GM20431 (cell line): ENCODE results near the gene MAPK12.

Experiments
- in situ Hi-C: fragments of 300-500 bp; cut with MseI, MboI; formaldehyde crosslinking; loops from one replicate; pipeline ENCODE4 v1.15.0; 2020; ENCODE audit warnings: low sequenced_read_pairs; ENCODE audit not compliant: unreplicated experiment

The MAPK12 gene

DNA sequence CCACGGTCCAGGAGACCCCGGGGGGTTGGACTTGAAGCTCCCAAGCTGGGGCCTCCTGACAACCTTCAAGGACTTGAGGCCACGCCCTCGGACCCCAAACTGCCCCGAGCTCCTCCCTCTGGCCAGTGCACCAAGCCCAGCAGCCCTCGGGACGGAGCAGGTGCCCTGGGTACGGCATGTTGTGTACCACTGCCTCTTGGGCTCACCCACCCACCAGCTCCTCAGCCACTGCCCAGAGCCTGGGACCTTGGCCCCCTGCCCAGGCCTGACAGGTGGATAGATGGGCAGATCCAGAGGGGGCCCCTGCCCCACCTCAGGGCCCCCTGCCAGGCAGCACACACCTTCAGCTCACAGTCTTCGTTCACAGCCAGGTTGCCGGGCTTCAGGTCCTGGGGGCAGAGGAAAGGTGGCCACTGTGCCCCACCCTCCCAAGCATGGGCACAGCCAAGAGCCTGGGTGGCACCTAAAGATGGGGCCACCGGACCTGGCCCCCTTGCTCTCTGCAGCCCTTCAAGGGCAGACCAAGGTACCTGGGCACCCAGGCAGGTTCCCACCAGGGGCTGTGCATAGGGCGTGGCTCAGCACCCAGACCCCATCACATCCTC, 5.1 kb downstream of the MAPK12 start:
- in situ Hi-C loops, result no loop called here

DNA sequence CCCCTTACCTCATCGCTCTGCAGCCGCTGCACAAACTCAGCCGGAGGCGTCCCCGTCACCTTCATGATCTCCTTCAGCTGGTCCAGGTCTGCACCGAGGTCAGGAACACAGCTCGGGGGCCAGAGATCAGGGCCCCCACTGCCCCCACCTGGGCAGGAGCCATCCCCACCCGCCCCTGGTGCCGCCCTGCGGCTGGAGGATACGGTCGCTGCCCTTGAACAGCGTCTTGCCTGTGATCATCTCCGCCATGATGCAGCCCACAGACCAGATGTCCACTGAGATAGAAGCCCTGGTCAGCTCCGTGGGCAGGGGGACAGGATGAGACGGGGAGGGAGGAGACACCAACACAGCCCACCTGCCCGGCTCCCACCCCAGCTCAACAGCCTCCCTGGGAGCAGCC, 5.9 kb downstream of the MAPK12 start:
- in situ Hi-C loops, result no loop called here

DNA sequence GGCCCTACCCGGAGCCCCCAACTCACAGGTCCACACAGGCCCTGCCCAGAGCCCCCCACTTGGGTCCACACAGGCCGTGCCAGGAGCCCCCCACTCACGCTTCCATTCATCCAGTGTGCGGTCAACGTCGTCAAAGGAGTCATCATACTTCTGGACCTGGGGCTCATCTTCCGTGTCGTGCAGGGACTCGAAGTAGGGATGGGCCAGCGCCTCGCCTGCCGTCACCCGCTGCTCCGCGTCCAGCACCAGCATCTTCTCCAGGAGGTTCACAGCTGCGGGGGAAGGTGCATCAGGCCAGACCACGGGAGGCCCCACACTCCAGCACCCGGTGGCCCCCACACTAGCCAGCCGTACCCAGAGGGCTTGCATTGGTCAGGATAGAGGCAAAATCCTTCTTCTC, 6.4 kb downstream of the MAPK12 start:
- in situ Hi-C loops, result no loop called here

DNA sequence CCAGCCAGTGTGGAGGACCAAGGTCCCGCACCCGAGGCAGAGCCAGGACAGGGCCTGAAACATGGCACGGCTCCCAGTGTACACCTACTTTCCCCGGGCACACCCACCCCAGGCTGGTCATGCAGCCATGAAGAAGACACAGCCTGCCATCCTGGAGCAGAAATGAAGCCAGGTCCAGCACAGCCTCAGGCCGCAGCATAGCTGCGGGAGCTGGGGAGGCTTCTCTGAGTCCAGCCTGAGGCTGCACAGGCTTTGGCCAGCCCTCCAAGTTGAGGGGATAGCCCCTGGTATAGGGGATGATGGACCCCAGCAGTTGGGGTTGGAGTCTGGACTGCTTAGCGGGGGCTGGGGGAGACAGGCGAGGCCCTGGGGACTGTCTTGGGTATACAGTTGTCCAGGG, 7.5 kb downstream of the MAPK12 start:
- in situ Hi-C loops, result no loop called here

DNA sequence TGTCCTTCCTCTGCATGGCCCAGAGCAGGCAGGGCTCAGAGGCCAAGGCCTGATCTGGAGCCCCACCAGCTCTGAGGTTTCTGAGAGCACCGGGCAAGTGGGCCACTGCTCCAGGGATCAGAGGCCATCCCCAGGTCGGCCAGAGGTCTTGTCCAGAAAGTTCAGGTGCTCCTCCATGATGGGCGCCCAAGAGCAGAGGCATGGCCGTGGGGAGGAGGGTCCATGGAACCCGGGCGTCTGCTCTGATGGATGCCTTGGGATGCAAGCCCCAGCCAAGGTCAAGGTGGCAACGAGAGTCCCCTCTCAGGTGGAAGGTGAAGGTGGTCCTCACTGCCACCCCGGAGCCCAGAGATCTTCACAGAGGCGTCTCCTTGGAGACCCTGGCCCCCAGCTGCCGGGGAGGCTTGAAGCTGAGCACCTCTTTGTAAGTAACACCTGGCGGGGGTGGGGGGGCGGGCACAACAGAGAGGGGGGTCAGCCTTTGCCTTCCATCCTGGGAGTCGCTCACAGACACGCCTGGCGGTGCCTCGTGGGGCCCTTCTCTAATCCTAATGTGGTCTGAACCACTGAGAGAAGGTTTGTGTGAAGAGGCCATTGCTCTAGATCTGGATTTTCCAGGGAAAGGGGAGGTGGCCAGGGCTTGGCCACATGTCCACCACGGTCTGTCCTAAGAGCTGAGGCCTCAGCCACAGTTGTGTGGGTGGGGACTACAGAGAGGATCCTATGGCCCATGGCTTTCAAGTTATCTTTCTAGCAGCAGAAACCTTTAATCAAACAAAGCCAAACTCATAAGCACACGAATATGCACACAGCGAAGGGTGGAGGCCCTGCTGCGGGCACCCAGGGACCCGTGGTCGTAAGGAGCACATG, 8.2 kb downstream of the MAPK12 start:
- in situ Hi-C loops, result no loop called here

DNA sequence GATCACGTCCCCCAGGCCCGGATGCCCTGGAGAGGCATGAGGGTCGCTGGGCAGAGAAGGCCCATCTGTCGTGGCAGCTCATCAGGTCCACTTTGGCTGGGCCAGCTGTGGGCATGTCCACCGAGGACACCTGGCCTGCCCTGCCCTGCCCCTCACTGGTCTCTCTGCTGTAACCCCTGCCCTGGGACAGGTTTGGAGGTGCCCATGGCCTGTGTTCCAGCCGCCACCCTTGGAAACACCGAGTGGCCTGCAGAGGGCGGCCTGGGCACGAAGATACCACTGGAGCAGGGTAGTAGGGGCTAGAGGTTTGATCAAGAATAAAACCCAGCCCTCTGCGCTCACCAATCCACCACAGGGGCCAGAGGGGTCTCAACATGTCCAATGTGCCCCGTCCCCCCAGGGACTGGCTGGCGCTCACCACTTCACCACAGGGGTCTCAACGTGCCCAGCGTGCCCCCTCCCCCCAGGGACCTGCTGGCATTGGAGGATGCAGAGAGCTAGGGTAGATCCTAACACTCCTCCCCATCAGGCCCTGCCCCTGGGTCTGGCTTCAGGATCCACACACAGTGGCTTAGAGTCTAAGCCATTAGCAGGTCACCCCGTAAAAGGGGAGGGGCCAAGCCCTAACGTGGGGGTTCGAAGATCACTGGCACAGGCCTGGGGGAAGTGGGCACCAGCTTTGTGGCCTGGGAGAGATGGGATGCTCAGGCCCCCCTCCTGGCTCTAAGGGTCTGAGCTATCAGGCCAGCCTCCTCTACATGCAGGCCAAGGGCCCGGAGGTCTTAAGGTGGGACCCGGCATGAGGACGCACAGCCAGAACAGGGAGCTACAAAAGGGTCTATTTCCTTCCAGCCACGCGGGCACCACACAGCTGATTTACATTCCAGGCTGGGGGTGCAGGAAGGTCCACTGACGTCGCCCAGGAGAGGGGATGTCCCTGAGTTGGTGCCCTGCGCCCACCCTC, 9.1 kb downstream of the MAPK12 start:
- in situ Hi-C loops, result no loop called here

DNA sequence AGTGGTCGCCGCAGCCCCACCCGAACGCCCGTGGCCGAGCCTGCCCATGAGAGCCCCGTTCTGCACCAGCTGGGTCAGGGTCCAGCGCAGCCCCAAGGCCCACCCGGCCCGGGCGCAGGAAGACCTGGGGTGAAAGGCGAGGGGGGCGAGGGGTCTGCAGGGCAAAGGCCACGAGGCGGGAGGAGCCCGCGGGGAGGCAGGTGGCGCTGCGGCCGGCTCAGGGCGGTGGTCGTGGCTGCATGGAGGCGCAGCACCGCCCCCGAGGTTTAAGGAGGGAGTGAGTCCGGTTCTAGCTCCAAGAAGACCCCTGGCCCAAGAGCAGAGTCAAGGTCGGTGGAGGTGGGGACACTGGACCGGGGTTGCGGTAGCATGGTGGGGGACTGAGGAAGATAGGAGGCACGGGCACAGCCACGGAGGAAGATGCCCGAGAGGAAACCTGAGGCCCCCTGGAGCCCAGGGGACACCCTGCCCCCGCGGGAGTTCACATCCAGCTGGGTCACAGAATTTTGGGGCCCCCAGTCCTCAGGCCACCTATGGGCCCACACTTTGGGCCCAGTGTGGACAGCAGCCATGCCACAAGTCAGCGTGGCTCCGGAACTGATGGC, 9.9 kb downstream of the MAPK12 start:
- in situ Hi-C loops, result no loop called here

DNA sequence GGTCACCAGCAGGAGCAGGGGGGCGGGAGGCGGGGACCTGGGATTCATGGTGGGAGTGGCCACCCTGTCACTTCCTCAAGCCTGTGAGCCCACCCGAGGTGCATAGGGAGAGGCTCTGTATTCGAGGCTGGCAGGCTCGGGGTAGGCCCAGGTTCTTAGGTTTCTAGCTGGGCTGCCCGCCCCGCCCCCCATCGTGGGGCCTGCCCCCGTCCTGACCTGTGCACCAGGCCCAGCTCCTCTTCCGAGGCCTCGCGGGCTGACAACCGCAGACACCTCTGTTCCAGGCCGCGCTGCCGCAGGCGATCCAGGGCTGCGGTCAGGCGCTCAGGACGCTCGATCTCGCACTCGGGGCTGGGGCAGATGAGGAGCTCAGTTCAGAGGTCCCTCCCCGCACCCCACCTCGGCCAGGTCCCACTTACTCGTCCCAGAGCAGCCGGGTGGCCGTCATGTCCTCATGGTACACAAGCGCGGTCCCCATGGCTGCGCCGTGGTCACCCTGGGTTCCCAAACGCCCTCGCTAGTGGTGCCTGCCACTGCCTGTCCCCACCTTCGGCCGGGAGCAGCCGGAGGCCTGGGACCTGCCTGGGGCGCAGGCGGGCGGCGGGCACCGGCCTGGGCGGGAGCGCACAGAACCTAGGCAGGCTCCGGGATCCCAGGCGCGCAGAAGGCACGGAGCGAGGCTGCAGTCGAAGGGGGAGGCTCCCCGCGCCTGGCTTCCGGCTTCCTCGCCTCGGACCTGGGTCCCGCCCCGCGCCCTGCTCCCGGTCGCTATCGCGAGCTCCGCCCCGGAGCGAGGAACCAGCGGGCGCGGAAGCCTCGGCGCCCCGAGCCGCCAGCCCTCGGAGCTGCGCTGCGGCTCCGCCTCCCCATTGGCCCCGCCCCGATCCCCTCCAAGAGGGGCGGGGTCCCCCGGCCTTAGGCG, 10.7 kb downstream of the MAPK12 start, which contains the start of gene HDAC10:
TSS of gene HDAC10 (minus strand) at position 711 of the 922 bp plus-strand sequence. CDS start at position 478, 233 bp downstream.
- in situ Hi-C loops, result no loop called here

DNA sequence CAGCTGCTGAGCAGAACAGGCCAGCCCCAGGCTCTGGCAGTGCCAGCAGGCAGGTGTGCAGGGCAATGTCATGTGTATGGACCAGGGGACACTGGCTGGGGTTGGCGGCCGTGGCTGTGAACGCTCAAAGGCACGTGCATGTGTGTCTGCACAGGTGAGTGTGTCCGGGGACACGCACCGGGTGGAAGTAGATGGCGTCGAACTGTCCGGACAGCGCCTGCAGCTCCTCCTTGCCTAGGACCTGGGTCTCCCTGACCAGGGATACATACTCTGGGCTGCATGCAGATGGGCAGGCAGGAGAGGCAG, 11.3 kb downstream of the MAPK12 start:
- in situ Hi-C loops, result no loop called here

DNA sequence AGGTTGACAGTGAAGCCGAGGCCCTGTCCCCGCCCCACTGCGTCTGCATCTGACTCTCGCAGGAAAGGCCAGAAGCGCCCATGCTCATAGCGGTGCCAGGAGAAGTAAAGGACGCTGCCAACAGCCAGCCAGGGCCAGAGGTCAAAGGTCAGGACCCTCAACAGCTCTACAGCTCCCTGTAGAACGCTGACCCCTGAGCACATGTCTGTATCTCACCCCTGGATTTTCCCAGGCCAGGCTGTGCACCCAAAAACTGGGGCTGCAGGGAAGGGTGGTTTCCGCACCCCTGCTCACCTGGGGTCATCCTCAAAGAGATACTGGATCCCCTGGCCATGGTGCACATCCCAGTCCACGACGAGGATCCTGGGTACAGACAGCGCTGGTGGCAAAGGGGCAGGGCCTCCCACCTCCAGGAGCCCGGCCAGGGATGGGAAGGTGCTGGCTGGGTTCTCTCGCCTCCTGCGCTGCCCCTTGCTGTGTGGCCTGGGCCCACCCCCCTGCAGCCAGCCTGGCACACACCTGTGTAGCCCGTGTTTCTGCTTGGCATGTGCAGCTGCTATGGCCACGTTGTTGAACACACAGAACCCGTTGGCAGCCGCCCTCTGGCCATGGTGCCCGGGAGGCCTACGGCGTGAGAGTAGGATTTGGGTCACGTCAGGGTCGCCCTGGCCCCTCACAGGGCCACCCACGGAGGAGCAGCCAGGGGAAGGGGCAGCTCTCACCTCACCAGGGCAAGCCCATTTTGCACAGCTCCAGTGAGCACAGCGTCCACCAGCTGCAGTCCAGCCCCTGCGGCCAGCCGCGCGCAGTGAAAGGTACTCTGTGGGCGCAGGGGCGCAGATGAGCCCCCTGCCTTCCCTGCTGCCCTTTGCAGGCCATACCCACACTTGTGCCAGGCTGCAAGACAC, 11.9 kb downstream of the MAPK12 start:
- in situ Hi-C loops, result no loop called here

DNA sequence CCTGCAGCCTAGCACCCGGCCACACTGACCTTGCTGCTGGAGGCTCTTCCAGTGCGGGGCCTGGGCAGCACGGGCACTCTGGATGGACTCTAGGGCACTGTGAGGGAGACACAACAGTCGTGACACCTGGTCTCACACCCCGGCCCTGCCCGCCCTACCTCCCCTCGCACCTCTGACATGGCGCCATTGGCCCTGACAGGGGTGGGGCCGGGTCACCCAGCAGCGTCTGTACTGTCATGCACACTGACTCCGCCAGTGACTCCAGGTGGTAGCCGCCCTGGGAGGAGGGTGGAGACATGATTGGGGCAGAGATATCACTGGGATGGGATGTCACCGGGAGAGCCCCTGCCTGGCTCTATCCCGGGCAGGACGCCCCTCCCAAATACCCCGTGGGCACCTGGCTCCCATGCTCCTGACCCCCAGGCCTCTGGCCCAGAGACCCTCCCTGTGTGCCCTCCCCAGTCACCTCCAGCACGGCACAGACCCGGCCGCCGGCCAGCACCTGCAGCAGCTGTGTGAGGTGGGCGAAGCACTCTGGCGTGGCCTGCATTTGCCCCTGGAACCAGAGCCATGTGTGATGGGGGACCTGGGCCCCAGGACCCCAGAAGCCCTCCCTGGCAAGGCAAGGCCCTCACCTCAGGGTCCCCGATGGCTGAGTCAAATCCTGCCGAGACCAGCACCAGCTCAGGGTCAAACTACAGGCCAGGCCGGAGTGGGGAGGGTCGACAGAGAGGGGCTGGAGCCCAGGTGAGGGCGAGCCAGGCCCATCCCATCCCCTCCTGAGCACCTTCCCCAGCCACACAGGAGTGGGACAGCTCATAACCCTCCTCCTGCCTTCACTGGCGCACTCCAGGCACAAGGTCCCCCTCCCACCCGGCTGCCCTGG, 13.0 kb downstream of the MAPK12 start:
- in situ Hi-C loops, result no loop called here

DNA sequence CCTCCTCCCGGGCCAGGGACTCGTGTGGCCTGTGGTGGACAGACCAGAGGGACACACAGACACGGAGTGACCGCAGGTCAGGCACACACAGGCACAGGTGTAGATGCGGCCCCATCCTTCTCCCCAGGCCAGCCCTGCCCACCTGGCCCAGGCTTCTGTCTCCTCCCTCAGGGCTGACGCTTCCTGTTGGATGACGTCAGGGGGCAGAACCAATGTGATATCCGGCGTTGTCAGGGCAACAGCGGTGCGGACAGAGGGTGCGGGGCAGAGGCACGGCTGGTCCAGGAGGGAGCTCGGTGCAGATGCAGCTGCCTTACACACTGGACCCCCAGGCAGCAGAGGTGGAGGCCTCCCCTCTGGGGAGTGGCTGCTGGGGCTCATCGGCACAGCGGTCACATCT, 13.7 kb downstream of the MAPK12 start:
- in situ Hi-C loops, result no loop called here

DNA sequence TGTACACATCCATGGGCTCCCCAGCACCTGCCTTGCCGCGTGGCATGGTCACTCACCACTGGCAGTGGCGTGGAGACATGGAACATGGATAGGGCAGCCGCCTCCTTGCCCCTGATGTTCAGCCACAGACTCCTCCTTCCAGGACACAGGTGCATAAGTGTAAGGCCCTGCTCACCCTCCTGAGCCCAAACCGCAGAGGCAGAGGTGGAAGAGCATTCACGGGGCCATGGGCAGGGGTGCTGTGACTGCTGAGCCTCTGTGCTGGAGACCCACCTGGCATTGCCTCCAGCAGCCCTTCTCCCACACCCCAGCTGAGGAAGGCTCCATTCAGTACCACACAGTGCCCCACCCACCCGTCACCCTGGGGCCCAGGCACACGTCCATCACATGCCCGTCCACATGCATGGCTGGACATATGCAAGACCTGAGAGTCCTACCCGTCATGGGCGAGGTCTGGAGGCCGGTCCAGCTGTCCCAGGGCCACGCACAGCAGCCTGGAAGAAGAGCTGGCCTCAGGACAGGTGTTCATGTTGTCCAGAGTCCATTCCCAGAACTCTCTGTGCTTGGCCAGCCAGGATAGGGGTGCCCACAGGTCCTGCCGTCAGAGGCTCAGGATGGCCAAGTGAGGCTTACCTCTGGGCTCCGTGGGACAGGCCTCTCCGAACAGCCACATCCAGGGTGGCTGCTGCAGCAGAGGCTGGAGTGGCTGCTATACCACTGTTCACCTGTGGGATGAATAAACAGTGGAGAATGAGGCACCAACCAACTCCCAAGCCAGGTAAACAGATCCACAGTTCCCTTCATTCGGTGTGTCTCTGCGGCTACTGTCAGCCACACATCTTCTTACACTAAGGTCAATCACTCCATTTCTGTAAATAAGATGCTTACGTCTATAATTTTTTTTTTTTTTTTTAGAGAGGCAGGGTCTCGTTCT, 15.0 kb downstream of the MAPK12 start:
- in situ Hi-C loops, result no loop called here

DNA sequence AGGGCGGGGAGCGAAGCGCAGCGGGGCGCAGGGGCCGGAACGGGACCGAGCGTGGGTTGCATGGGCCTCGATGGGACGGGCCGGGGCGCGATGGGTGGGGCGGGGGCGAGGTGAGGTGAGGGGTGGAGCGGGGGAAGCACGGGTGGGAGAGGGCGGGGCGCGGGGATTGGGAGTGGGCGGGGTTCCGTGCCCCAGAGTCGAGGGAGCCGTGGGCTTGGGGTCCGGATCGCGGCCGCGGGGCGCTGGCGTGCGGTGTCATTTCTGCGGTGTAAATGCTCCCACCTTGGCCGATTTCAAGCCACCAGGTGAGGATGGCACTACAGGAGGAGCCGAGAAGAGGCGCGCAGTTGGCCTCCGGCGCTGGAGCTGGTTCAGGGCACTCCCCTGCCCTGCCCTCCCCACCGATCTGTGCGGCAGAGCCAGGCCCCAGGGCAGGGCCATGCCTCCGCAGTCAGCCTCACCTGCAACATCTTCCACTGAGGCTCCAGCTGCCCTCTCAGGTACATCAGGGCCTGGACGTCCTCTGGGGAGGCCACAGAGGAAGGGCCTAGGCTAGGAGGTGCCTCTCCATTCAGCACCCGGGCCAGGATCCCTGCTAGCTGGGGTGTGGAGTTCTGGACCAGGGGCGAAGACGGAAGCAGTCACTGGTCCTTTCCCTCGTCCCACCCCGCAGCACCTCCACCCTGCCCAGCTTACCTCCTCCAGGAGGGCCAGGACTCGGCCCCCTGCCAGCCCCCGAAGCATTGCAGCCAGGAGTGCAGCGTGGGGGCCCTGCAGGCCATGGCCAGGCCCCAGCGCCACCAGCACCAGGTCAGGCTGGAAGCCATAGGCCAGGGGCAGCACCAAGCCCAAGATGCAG, 16.0 kb downstream of the MAPK12 start:
- in situ Hi-C loops, result no loop called here

DNA sequence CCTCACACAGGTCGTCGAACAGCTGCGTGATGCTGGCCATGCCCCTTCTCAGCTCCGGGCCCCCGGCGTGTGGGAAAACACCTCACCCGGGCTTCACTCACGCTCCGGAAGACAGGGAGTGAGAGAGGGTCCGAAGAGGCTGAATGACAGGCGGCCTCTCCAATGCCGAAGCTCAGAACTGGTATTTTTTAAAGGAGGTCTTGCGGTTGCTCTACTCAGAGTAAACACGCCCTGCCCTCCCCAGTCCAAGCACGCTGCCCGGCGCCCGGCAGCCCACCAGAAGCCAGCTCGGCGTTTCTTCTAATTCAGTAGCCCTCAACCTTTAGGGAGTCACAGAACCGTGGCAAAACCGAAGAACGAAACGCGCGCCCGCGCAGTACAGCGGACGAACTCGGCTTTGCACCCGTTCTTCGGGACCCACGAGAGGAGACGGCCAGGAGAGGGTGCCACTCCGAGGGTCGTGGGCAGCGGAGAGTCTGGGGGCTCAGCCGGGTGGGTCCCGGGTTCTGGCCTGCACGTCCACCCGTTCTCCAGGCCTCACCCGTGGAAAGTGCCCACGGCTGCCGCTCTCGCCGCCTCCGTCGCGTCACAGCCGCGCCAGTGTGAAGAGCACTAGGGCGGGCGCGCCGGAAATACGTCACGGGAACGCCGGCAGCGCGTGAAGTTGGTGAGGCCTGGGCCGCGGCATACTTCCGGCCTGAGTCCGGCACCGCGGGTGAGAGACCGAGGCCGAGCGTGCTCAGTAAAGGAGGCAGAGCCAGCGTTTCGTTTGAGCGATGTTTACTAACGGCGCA, 16.9 kb downstream of the MAPK12 start, which contains the start of gene TUBGCP6:
TSS of gene TUBGCP6 (minus strand) at position 604 of the 794 bp plus-strand sequence. CDS start at position 40, 564 bp downstream.
- in situ Hi-C loops, result no loop called here
